NCI-H1694 treated with DMSO at 0.1 percent for 48 hours (cell line): ENCODE results near the gene OR52B2.

Experiments used
- DNase-seq: peaks from one replicate; lab custom pipeline; 2025; lab: John Stamatoyannopoulos, UW

The OR52B2 gene

GRCh38 chr11:6170226-6170625, at the start of gene OR52B2:
OR52B2 (minus strand) TSS chr11:6170326; CDS start chr11:6170326, 0 bp downstream.
- DNase-seq = no peak

- no peak for DNase-seq
Measured at GRCh38 chr11:6219359-6219758, 49.2 kb upstream of the OR52B2 start.

- DNase-seq = no peak
Measured at GRCh38 chr11:6217722-6218121, 47.6 kb upstream of the OR52B2 start.

GRCh38 chr11:6216501-6216900, 46.4 kb upstream of the OR52B2 start:
- DNase-seq = no peak

GRCh38 chr11:6214530-6214929, 44.4 kb upstream of the OR52B2 start:
- no peak for DNase-seq

GRCh38 chr11:6210274-6210955, 40.3 kb upstream of the OR52B2 start:
- no peak for DNase-seq

- DNase-seq = no peak
Measured at GRCh38 chr11:6209801-6210200, 39.7 kb upstream of the OR52B2 start.

GRCh38 chr11:6206456-6207180, 36.5 kb upstream of the OR52B2 start:
- no peak for DNase-seq

GRCh38 chr11:6205366-6205765, 35.2 kb upstream of the OR52B2 start, which contains the start of gene C11orf42:
C11orf42 (plus strand) TSS chr11:6205557; CDS start chr11:6205616, 59 bp downstream.
- DNase-seq = no peak

- DNase-seq = no peak
Measured at GRCh38 chr11:6204706-6205105, 34.6 kb upstream of the OR52B2 start.

GRCh38 chr11:6203327-6203726, 33.2 kb upstream of the OR52B2 start:
- no peak for DNase-seq

- no peak for DNase-seq
Measured at GRCh38 chr11:6202041-6202440, 31.9 kb upstream of the OR52B2 start.

- no peak for DNase-seq
Measured at GRCh38 chr11:6201481-6201880, 31.4 kb upstream of the OR52B2 start.

GRCh38 chr11:6200975-6201374, 30.8 kb upstream of the OR52B2 start:
- no peak for DNase-seq

GRCh38 chr11:6199174-6199810, 29.2 kb upstream of the OR52B2 start, which contains the start of gene OR52W1:
OR52W1 (plus strand) TSS chr11:6199224; CDS start chr11:6199224, 0 bp downstream.
- no peak for DNase-seq

- DNase-seq = no peak
Measured at GRCh38 chr11:6197466-6198200, 27.5 kb upstream of the OR52B2 start.

GRCh38 chr11:6196396-6196795, 26.3 kb upstream of the OR52B2 start:
- no peak for DNase-seq

GRCh38 chr11:6194065-6194581, 24.0 kb upstream of the OR52B2 start:
- DNase-seq = no peak

- no peak for DNase-seq
Measured at GRCh38 chr11:6191742-6192141, 21.6 kb upstream of the OR52B2 start.

- DNase-seq = no peak
Measured at GRCh38 chr11:6175440-6175839, 5.3 kb upstream of the OR52B2 start.

GRCh38 chr11:6156628-6157359, 13.3 kb downstream of the OR52B2 start:
- no peak for DNase-seq
